Trophoblast cell (in vitro differentiated cells and primary cell): Measurements from ENCODE around the gene GATA5.

Source experiments
- DNase-seq, 2 donors: peaks; one replicate each; pipeline ENCODE4 v3.0.0-alpha.2; 2016
- H2AFZ ChIP-seq: 2 replicates; pipeline ENCODE4 v1.6.1; 2013; ENCODE audit warnings: low read length, moderate library complexity, mild to moderate bottlenecking; ENCODE audit not compliant: insufficient read depth, poor library complexity
- H2AK5ac ChIP-seq: 2 replicates; pipeline ENCODE4 v1.6.1; 2013; ENCODE audit warnings: mild to moderate bottlenecking, low read length
- H2BK120ac ChIP-seq: 2 replicates; pipeline ENCODE4 v1.6.1; 2013; ENCODE audit warnings: low read length, mild to moderate bottlenecking, moderate library complexity; ENCODE audit not compliant: insufficient read depth, poor library complexity
- H2BK12ac ChIP-seq: 2 replicates; pipeline ENCODE4 v1.6.1; 2013; ENCODE audit warnings: mild to moderate bottlenecking, low read length, moderate library complexity
- H2BK5ac ChIP-seq: 2 replicates; pipeline ENCODE4 v1.6.1; 2013; ENCODE audit warnings: low read length, low read depth, moderate library complexity, mild to moderate bottlenecking; ENCODE audit not compliant: poor library complexity
- H3K14ac ChIP-seq: 2 replicates; pipeline ENCODE4 v1.6.1; 2013; ENCODE audit warnings: mild to moderate bottlenecking, low read length
- H3K18ac ChIP-seq: 2 replicates; pipeline ENCODE4 v1.6.1; 2013; ENCODE audit warnings: mild to moderate bottlenecking, low read length
- H3K23ac ChIP-seq: 2 replicates; pipeline ENCODE4 v1.6.1; 2013; ENCODE audit warnings: low read length
- H3K27ac ChIP-seq: 2 replicates; pipeline ENCODE4 v1.5.1; 2013; ENCODE audit warnings: low read depth, mild to moderate bottlenecking, inconsistent platforms, low read length, moderate library complexity
- H3K27me3 ChIP-seq: 2 replicates; pipeline ENCODE4 v1.6.1; 2013; ENCODE audit warnings: inconsistent platforms, mild to moderate bottlenecking, low read length, moderate library complexity; ENCODE audit not compliant: insufficient read depth
- H3K36me3 ChIP-seq, 2 experiments: 1 replicate in 1 of 2; 2 replicates in 1 of 2; pipeline ENCODE4 v1.6.1; 2013; ENCODE audit warnings: low read length in 2 of 2, mild to moderate bottlenecking in 2 of 2, moderate library complexity in 1 of 2; ENCODE audit not compliant: insufficient read depth in 2 of 2, control insufficient read depth in 1 of 2
- H3K4ac ChIP-seq: 2 replicates; pipeline ENCODE4 v1.6.1; 2013; ENCODE audit warnings: low read depth, mild to moderate bottlenecking, low read length, moderate library complexity
- H3K4me1 ChIP-seq, 2 experiments: 1 replicate in 1 of 2; 2 replicates in 1 of 2; pipeline ENCODE4 v1.6.1; 2013; ENCODE audit warnings: low read length in 2 of 2, mild to moderate bottlenecking in 2 of 2, moderate library complexity in 1 of 2; ENCODE audit not compliant: insufficient read depth in 2 of 2, control insufficient read depth in 1 of 2
- H3K4me2 ChIP-seq: 2 replicates; pipeline ENCODE4 v1.6.1; 2013; ENCODE audit warnings: inconsistent platforms, mild to moderate bottlenecking, low read length, moderate library complexity
- H3K4me3 ChIP-seq: 2 replicates; pipeline ENCODE4 v1.5.1; 2013; ENCODE audit warnings: mild to moderate bottlenecking, low read depth, low read length, inconsistent platforms
- H3K79me1 ChIP-seq: one replicate; pipeline ENCODE4 v1.6.1; 2013; ENCODE audit warnings: low read length
- H3K79me2 ChIP-seq: 2 replicates; pipeline ENCODE4 v1.6.1; 2013; ENCODE audit warnings: low read length, mild to moderate bottlenecking; ENCODE audit not compliant: control insufficient read depth, insufficient read depth, poor library complexity
- H3K9ac ChIP-seq: 2 replicates; pipeline ENCODE4 v1.6.1; 2013; ENCODE audit warnings: mild to moderate bottlenecking, low read length
- H3K9me3 ChIP-seq: 2 replicates; pipeline ENCODE4 v1.6.1; 2013; ENCODE audit warnings: low read depth, mild to moderate bottlenecking, control low read depth, inconsistent platforms, low read length; ENCODE audit not compliant: insufficient read depth
- H4K12ac ChIP-seq: 2 replicates; pipeline ENCODE4 v1.6.1; 2013; ENCODE audit warnings: low read depth, mild to moderate bottlenecking, low read length, moderate library complexity
- H4K8ac ChIP-seq: 2 replicates; pipeline ENCODE4 v1.6.1; 2013; ENCODE audit warnings: low read depth, mild to moderate bottlenecking, low read length, moderate library complexity
- H4K91ac ChIP-seq: one replicate; pipeline ENCODE4 v1.6.1; 2013; ENCODE audit warnings: low read depth, mild to moderate bottlenecking, low read length, moderate library complexity
- WGBS: extraction: QIAGEN DNeasy Blood & Tissue Kit; methylation state at CpG from one replicate; pipeline ENCODE4 v1.1.7; 2013; ENCODE audit warnings: missing lambda C conversion rate; ENCODE audit not compliant: insufficient read length, insufficient coverage; ENCODE audit errors: extremely low coverage; 5-methylcytosine and 5-hydroxymethylcytosine counted together

Gene GATA5

GRCh38 chr20:62436692-62437091 lies 39.1 kb downstream of the GATA5 start:
- Histone ChIP-seq H2BK12ac (no peak overlapping the region), H3K79me1 (no peaks in the 10 kb centered on the region), H2BK5ac (no peak overlapping the region), H3K4me1 (no peaks in the 10 kb centered on the region), H3K79me2 (no peaks in the 10 kb centered on the region), H2AK5ac (no peak overlapping the region), H3K4me2 (no peak overlapping the region), H3K4me3 (no peak overlapping the region), H3K9me3 (no peaks in the 10 kb centered on the region), H2BK120ac (no peak overlapping the region), H3K23ac (no peak overlapping the region), H3K27ac (no peak overlapping the region), H3K27me3 (no peaks in the 10 kb centered on the region), H3K4ac (no peak overlapping the region), H4K12ac (no peak overlapping the region), H3K36me3 (no peaks in the 10 kb centered on the region), H3K14ac (no peak overlapping the region), H2AFZ (no peak overlapping the region), H4K91ac (no peak overlapping the region), H4K8ac (no peak overlapping the region), H3K18ac (no peak overlapping the region), H3K9ac (no peak overlapping the region)
- DNase-seq, result no peak
- no CpG with 5 or more reads among the region's 3 CpGs for WGBS

GRCh38 chr20:62433658-62434497 lies 41.9 kb downstream of the GATA5 start:
- no peaks in the 10 kb centered on the region for H3K79me2 ChIP-seq
- H3K14ac ChIP-seq, result no peak overlapping the region
- no peaks in the 10 kb centered on the region for H3K36me3 ChIP-seq
- no peak overlapping the region for H3K18ac ChIP-seq
- H3K4me2 ChIP-seq, result no peak overlapping the region
- H2AK5ac ChIP-seq, result no peak overlapping the region
- H3K27me3 ChIP-seq, result no peaks in the 10 kb centered on the region
- no peak overlapping the region for H3K9ac ChIP-seq
- H2BK120ac ChIP-seq, result no peak overlapping the region
- WGBS, result no CpG with 5 or more reads among the region's 32 CpGs
- H3K4me1 ChIP-seq, result peaks cover 1 to 4% of the 10 kb centered on the region in 2 experiments
- H3K27ac ChIP-seq, result no peak overlapping the region
- H3K23ac ChIP-seq, result no peak overlapping the region
- no peak overlapping the region for H4K8ac ChIP-seq
- H4K12ac ChIP-seq, result no peak overlapping the region
- H4K91ac ChIP-seq, result no peak overlapping the region
- H3K79me1 ChIP-seq, result peaks cover 7% of the 10 kb centered on the region
- no peak overlapping the region for H3K4me3 ChIP-seq
- no peak overlapping the region for H2BK12ac ChIP-seq
- H2AFZ ChIP-seq, result no peak overlapping the region
- no peaks in the 10 kb centered on the region for H3K9me3 ChIP-seq
- no peak overlapping the region for H3K4ac ChIP-seq
- no peak for DNase-seq
- H2BK5ac ChIP-seq, result no peak overlapping the region

- H3K4me1 ChIP-seq, result peaks cover 26 to 29% of the 10 kb centered on the region in 2 experiments
- H2BK12ac ChIP-seq, result no peak overlapping the region
- no peaks in the 10 kb centered on the region for H3K27me3 ChIP-seq
- H4K91ac ChIP-seq, result no peak overlapping the region
- peaks cover 2% of the 10 kb centered on the region for H3K9me3 ChIP-seq
- H3K79me2 ChIP-seq, result peaks cover 10% of the 10 kb centered on the region
- H2BK5ac ChIP-seq, result no peak overlapping the region
- no peaks in the 10 kb centered on the region for H3K36me3 ChIP-seq
- no peak overlapping the region for H4K12ac ChIP-seq
- no peak overlapping the region for H3K4me3 ChIP-seq
- no peak overlapping the region for H3K14ac ChIP-seq
- no peak overlapping the region for H2AFZ ChIP-seq
- H3K18ac ChIP-seq, result no peak overlapping the region
- no peak overlapping the region for H4K8ac ChIP-seq
- H3K79me1 ChIP-seq, result peaks cover 23% of the 10 kb centered on the region
- no peak for DNase-seq
- no peak overlapping the region for H2BK120ac ChIP-seq
- no peak overlapping the region for H2AK5ac ChIP-seq
- no peak overlapping the region for H3K4me2 ChIP-seq
- H3K23ac ChIP-seq, result no peak overlapping the region
- H3K27ac ChIP-seq, result no peak overlapping the region
- H3K9ac ChIP-seq, result no peak overlapping the region
- no CpG with 5 or more reads among the region's 23 CpGs for WGBS
- no peak overlapping the region for H3K4ac ChIP-seq
Measured at GRCh38 chr20:62430866-62431447, 44.8 kb downstream of the GATA5 start.

- no CpG with 5 or more reads among the region's 10 CpGs for WGBS
Measured at GRCh38 chr20:62430311-62430853, 45.4 kb downstream of the GATA5 start.

More at GRCh38 chr20:62430311-62430853, 45.4 kb downstream of the GATA5 start:
- H2BK12ac ChIP-seq, result no peak overlapping the region
- no peak overlapping the region for H3K14ac ChIP-seq
- H4K12ac ChIP-seq, result no peak overlapping the region
- no peak overlapping the region for H4K8ac ChIP-seq
- H3K23ac ChIP-seq, result no peak overlapping the region
- no peaks in the 10 kb centered on the region for H3K27me3 ChIP-seq
- H2AK5ac ChIP-seq, result no peak overlapping the region
- peaks cover 23% of the 10 kb centered on the region for H3K79me1 ChIP-seq
- DNase-seq, result no peak
- H2AFZ ChIP-seq, result no peak overlapping the region
- H2BK120ac ChIP-seq, result no peak overlapping the region
- H3K18ac ChIP-seq, result no peak overlapping the region
- H3K4me3 ChIP-seq, result no peak overlapping the region
- H4K91ac ChIP-seq, result peak overlapping the region; percentile 28
- no peak overlapping the region for H3K9ac ChIP-seq
- H3K9me3 ChIP-seq, result peaks cover 2% of the 10 kb centered on the region
- no peak overlapping the region for H2BK5ac ChIP-seq
- peaks cover 26 to 30% of the 10 kb centered on the region in 2 experiments for H3K4me1 ChIP-seq
- H3K27ac ChIP-seq, result no peak overlapping the region
- H3K4ac ChIP-seq, result no peak overlapping the region
- H3K4me2 ChIP-seq, result no peak overlapping the region
- H3K36me3 ChIP-seq, result no peaks in the 10 kb centered on the region
- peaks cover 10% of the 10 kb centered on the region for H3K79me2 ChIP-seq
